ENCODE measurements around the gene FYB1.

DNA sequence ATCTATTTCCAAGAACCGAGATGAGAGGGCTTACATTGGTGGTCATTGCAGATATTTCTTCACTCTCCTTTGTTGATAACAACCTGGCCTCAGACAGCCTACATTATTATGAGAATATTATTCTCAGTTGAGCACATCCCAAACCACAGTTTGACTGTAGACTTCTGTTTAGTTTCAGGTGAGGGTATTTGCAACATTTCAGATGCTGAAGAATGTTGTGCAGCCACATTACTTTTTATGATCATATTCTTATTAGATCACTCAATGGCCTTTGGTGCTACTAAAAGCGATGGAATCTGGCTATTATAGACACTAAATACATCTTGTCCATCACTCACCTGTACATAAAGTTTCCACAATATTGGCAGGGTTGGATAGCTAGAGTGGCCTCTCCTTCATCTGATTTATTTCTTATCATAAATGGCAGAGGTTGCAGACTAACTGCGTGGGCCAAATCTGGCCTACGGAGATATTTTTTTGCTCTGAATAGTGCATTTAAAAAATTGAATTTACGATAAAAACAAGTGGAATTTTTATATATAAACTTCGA lies 119.0 kb downstream of the FYB1 start:
- TF ChIP-seq, protein P1, sequence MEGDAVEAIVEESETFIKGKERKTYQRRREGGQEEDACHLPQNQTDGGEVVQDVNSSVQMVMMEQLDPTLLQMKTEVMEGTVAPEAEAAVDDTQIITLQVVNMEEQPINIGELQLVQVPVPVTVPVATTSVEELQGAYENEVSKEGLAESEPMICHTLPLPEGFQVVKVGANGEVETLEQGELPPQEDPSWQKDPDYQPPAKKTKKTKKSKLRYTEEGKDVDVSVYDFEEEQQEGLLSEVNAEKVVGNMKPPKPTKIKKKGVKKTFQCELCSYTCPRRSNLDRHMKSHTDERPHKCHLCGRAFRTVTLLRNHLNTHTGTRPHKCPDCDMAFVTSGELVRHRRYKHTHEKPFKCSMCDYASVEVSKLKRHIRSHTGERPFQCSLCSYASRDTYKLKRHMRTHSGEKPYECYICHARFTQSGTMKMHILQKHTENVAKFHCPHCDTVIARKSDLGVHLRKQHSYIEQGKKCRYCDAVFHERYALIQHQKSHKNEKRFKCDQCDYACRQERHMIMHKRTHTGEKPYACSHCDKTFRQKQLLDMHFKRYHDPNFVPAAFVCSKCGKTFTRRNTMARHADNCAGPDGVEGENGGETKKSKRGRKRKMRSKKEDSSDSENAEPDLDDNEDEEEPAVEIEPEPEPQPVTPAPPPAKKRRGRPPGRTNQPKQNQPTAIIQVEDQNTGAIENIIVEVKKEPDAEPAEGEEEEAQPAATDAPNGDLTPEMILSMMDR (IDR thresholded peaks at IDR 0.05) = no peak
- TF ChIP-seq EZH2 (IDR thresholded peaks at IDR 0.05; ENCODE audit: borderline replicate concordance, insufficient read depth, low read depth, low read length, poor library complexity, severe bottlenecking) = no peak

All from B cell (primary cell).